ENCODE results near the gene HNRNPM. TPM values are rescaled to one million over a fixed set of nuclear protein-coding genes. Genes with fewer than 3 reads are reported as not detected.
"Not testable (repeated sequence)": the region's sequence is repeated elsewhere in the genome, so short reads cannot be mapped to it uniquely, and the experiment has no call there.

The HNRNPM gene
- total and polyA plus RNA-seq, 2 experiments from 2014 or later: 79.1 to 246 TPM

GRCh38 chr19:8403820-8404109, 41.0 kb upstream of the HNRNPM start:
- Histone ChIP-seq H3K9me3 (ENCODE audit: low read depth) (no peaks in the 10 kb centered on the region), H3K27ac (no peak overlapping the region), H3K4me3 (no peak overlapping the region), H3K4me1 (ENCODE audit: low read depth) (no peaks in the 10 kb centered on the region), H3K27me3 (no peaks in the 10 kb centered on the region), H3K36me3 (peaks cover 17% of the 10 kb centered on the region)
- DNase-seq (ENCODE audit: low read depth in 1 of 2, low spot score in 1 of 2): no peak
- TF ChIP-seq CTCF (IDR thresholded peaks at IDR 0.05; ENCODE audit: low read depth, low read length): no peak

GRCh38 chr19:8404391-8405151, 40.2 kb upstream of the HNRNPM start:
- Histone ChIP-seq H3K4me1 (ENCODE audit: low read depth) (no peaks in the 10 kb centered on the region), H3K27ac (no peak overlapping the region), H3K36me3 (peaks cover 17% of the 10 kb centered on the region), H3K27me3 (no peaks in the 10 kb centered on the region), H3K9me3 (ENCODE audit: low read depth) (no peaks in the 10 kb centered on the region), H3K4me3 (no peak overlapping the region)
- no peak for TF ChIP-seq CTCF (IDR thresholded peaks at IDR 0.05; ENCODE audit: low read depth, low read length)
- no peak for DNase-seq (ENCODE audit: low read depth in 1 of 2, low spot score in 1 of 2)

DNA sequence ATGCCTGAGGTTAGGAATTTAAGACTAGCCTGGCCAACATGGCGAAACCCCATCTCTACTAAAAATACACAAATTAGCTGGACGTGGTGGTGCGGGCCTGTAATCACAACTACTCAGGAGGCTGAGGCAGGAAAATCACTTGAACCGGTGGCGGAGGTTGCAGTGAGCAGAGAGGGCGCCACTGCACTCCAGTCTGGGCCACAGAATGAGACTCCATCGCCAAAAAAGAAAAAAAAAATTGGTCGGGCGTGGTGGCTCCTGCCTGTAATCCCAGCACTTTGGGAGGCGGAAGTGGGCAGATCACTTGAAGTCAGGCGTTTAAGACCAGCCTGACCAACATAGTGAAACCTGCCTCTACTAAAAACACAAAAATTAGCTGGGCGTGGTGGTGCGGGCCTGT, 34.1 kb upstream of the HNRNPM start:
- H3K4me1 ChIP-seq (ENCODE audit: low read depth); H3K27ac ChIP-seq; DNase-seq (ENCODE audit: low read depth in 1 of 2, low spot score in 1 of 2); H3K4me3 ChIP-seq; H3K27me3 ChIP-seq; H3K9me3 ChIP-seq (ENCODE audit: low read depth); H3K36me3 ChIP-seq: not testable (repeated sequence)

DNA sequence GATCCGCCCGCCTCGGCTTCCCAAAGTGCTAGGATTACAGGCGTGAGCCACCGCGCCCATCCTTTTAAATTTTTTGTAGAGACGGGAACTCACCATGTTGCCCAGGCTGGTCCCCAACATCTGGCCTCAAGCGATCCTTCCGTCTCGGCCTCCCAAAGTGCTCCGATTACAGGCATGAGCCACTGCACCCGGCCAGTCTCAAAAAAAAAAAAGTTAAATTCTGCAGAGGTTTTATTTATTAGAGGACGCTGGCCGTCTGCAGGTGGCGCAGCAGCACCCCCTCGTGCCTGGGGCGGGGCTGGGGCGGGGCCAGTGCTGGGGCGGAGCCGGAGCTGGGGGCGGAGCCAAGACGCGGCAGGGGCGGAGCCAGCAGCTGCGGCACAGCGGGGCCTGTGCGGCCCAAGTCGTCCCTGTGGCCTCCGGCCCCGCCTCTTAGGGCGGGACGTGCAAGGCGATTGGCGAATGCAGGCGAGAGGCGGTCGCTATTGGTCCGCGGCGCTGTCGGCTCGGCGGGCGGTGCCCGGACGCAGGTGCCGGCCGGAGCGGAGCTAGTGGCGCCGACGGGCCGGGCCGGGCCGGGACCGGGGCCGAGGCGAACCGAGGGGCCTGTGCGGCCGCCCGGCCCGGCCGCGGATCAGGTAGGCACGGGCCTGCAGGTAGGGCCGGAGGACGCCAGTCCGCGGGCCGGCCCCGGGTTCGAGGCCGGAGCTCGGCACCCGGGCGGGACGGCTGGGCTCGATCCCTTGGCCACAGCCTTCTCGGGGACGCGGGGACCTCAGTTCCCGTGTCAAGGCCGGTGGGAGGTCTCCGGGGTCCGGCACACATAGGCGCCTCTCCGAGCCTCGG, 31.8 kb upstream of the HNRNPM start, which contains the start of gene MARCHF2:
Gene MARCHF2, plus strand, starts transcription at position 523 of the 846 bp plus-strand sequence. CDS start 8,536 bp downstream, outside the sequence.
- Histone ChIP-seq H3K27me3 (no peaks in the 10 kb centered on the region), H3K4me1 (ENCODE audit: low read depth) (peaks cover 2% of the 10 kb centered on the region)
- peak; percentile 97 to 99 for DNase-seq (ENCODE audit: low read depth in 1 of 2, low spot score in 1 of 2)

DNA sequence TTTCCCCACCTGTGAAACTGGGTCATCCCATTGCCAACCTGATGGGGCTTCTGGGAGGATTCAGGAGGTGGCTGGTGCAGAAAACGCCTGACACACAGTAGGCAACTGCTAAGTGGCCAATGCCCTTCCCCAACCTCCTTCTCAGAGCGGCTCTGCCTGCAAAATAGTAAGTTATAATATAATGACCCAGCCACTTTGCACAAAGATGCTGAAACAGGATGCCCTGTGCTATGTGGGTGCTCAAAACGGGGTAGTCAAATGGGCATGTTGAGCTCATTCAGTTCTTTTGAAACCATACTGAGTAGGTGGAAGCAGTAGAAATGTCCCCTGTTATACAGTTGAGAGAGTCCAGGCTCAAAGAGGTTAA, 31.2 kb upstream of the HNRNPM start:
- H3K27ac ChIP-seq: no peak overlapping the region
- TF ChIP-seq CTCF (IDR thresholded peaks at IDR 0.05; ENCODE audit: low read depth, low read length): no peak
- DNase-seq (ENCODE audit: low read depth in 1 of 2, low spot score in 1 of 2): no peak
- peak overlapping the region; percentile 79 for H3K4me3 ChIP-seq
- H3K27me3 ChIP-seq: no peaks in the 10 kb centered on the region
- peaks cover 7% of the 10 kb centered on the region for H3K4me1 ChIP-seq (ENCODE audit: low read depth)
- H3K9me3 ChIP-seq (ENCODE audit: low read depth): no peaks in the 10 kb centered on the region
- H3K36me3 ChIP-seq: no peaks in the 10 kb centered on the region

More for the DNA sequence above, 31.8 kb upstream of the HNRNPM start, which contains the start of gene MARCHF2:
- Histone ChIP-seq H3K9me3 (ENCODE audit: low read depth) (no peaks in the 10 kb centered on the region), H3K4me3 (peak within 1 kb of the TSS; percentile 79), H3K36me3 (no peaks in the 10 kb centered on the region), H3K27ac (no peak within 1 kb of the TSS)
- TF ChIP-seq CTCF (IDR thresholded peaks at IDR 0.05; ENCODE audit: low read depth, low read length): peak; percentile 51

GRCh38 chr19:8416796-8417195, 28.0 kb upstream of the HNRNPM start:
- DNase-seq (ENCODE audit: low read depth in 1 of 2, low spot score in 1 of 2): no peak
- no peak for TF ChIP-seq CTCF (IDR thresholded peaks at IDR 0.05; ENCODE audit: low read depth, low read length)
- no peak overlapping the region for H3K4me3 ChIP-seq

More at GRCh38 chr19:8416796-8417195, 28.0 kb upstream of the HNRNPM start:
- no peaks in the 10 kb centered on the region for H3K36me3 ChIP-seq
- no peaks in the 10 kb centered on the region for H3K27me3 ChIP-seq
- no peak overlapping the region for H3K27ac ChIP-seq
- H3K4me1 ChIP-seq (ENCODE audit: low read depth): peaks cover 7% of the 10 kb centered on the region
- H3K9me3 ChIP-seq (ENCODE audit: low read depth): no peaks in the 10 kb centered on the region
